ENCODE data around the gene SLC25A29. TPM values are rescaled to one million over a fixed set of nuclear protein-coding genes. Genes with fewer than 3 reads are reported as not detected.
"Not testable (repeated sequence)": the region's sequence is repeated elsewhere in the genome, so short reads cannot be mapped to it uniquely, and the experiment has no call there.

SLC25A29 gene
- total and polyA plus RNA-seq, 8 donors, result 9.0 to 174 (median 28.2) TPM

DNA sequence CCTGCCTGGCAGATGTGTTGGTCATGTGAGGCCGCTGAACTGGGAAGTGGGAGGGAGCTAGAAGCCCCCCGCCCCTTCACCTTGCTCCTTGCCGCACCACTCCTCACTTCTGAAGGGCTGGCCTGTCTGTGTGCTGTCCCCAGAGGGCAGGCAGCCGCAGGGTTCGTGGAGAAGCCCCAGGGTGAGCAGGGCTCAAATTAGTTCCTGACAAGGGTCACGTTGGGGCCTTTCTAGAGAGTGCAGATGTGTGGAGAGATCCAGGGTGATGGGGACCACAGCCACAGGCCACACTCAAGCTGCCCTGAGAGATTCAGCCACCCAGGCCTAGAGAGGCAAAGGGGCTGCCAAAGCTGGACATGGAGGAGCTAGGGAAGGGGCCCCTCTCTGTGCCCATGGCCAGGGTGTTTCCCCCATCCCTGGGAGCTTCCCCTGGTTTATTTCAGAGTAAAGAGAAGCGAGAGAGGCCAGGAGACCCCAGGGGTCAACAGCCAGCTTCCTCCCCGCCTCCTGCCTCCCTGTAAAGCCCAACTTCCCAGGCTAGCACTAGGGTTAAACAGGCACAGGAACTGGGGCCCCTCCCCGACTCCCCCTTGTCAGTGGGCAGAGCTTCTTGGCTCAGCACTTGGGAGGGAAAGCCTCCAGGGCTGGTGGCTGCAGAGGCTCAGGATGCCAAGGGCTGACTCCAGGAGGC lies 16.2 kb downstream of the SLC25A29 start:
- intact Hi-C loops (cut with DNase I; ENCODE audit: low total_unique reads), result loop anchor here (10.0 kb wide), 1 partner anchor 85 kb away; the partner anchor contains the start of gene WDR25

DNA sequence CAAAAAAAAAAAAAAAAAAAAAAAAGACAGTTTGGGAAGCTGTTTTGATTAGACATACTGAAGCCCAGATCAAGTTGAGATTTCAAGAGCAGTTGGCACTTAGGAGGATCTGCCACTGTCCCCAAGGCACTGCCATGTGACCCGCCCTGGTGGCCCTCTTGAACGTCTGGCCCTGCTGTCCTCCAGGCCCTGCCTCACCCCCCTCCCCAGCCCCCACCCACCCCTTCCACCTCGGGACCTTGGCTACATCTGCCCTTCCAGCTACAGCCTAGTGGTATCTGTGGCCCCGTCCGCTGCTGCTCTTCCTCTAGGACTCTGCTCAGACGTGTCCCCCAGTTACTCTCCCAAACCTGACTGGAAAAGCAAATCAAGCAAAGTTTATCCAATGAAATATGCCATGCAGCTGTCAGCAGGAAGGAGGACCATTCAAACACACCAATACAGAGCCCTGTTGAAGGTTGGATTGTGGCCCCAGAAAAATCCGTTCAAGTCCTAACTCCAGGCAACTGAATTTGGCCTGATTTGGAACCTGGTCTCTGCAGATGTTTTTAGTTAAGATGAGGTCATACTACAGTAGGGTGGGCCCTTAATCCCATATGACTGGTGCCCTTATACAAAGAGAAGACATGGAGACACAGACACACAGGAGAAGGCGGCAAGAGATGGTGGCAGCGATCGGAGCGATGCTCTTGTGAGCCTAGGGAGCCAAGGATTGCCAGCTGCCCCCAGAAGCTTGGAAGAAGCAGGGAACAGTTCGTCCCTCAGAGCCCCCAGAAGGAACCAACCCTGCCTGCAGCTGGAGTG lies 17.7 kb downstream of the SLC25A29 start:
- intact Hi-C loops (cut with DNase I; ENCODE audit: low total_unique reads), result loop anchor here (10.0 kb wide), 1 partner anchor 86 kb away; the partner anchor contains the start of gene WDR25
- Histone ChIP-seq H3K36me3 (peaks cover 17 to 34% (median 28%) of the 10 kb centered on the region in 4 donors), H3K4me3 (no peak overlapping the region), H3K27me3 (no peaks in the 10 kb centered on the region), H3K4me1 (peaks cover 11 to 31% (median 23%) of the 10 kb centered on the region in 4 donors), H3K27ac (no peak overlapping the region), H3K9me3 (no peaks in the 10 kb centered on the region)
- no peak for DNase-seq
- WGBS, 5 donors, result 79 to 85% (median 81%) methylated on average over 12 of the region's 12 CpGs
- TF ChIP-seq POLR2A (IDR thresholded peaks at IDR 0.05) (no peak), EP300 (IDR thresholded peaks at IDR 0.05) (no peak), POLR2AphosphoS5 (IDR thresholded peaks at IDR 0.05) (no peak)
- TF ChIP-seq, protein P1, sequence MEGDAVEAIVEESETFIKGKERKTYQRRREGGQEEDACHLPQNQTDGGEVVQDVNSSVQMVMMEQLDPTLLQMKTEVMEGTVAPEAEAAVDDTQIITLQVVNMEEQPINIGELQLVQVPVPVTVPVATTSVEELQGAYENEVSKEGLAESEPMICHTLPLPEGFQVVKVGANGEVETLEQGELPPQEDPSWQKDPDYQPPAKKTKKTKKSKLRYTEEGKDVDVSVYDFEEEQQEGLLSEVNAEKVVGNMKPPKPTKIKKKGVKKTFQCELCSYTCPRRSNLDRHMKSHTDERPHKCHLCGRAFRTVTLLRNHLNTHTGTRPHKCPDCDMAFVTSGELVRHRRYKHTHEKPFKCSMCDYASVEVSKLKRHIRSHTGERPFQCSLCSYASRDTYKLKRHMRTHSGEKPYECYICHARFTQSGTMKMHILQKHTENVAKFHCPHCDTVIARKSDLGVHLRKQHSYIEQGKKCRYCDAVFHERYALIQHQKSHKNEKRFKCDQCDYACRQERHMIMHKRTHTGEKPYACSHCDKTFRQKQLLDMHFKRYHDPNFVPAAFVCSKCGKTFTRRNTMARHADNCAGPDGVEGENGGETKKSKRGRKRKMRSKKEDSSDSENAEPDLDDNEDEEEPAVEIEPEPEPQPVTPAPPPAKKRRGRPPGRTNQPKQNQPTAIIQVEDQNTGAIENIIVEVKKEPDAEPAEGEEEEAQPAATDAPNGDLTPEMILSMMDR (IDR thresholded peaks at IDR 0.05), result no peak

More for the DNA sequence above, 16.2 kb downstream of the SLC25A29 start:
- Histone ChIP-seq H3K4me1 (peaks cover 6 to 30% (median 14%) of the 10 kb centered on the region in 4 donors), H3K27ac (no peak overlapping the region), H3K27me3 (no peaks in the 10 kb centered on the region), H3K4me3 (no peak overlapping the region), H3K36me3 (peaks cover 17 to 34% (median 28%) of the 10 kb centered on the region in 4 donors), H3K9me3 (no peaks in the 10 kb centered on the region)
- no peak for DNase-seq
- WGBS, 5 donors, result 74 to 84% (median 80%) methylated on average over 9 of the region's 9 CpGs
- TF ChIP-seq EP300 (IDR thresholded peaks at IDR 0.05) (no peak), POLR2A (IDR thresholded peaks at IDR 0.05) (no peak), POLR2AphosphoS5 (IDR thresholded peaks at IDR 0.05) (no peak)
- TF ChIP-seq, protein P1 (IDR thresholded peaks at IDR 0.05), result no peak

DNA sequence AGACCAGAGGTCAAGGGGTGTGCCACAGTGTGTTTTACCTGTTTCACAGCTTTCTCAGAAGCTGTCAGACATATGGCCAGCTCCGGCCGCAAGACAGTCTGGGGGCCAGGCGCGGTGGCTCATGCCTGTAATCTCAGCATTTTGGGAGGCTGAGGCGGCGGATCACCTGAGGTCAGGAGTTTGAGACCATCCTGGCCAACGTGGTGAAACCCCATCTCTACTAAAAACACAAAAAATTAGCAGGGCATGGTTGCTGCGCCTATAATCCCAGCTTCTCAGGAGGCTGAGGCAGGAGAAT lies 18.3 kb downstream of the SLC25A29 start:
- DNase-seq, result not testable (repeated sequence)

GRCh38 chr14:100287202-100287997 lies 18.8 kb downstream of the SLC25A29 start:
- intact Hi-C loops (cut with DNase I; ENCODE audit: low total_unique reads), result loop anchor here (10.0 kb wide), 1 partner anchor 87 kb away; the partner anchor contains the start of gene WDR25
- H3K9me3 ChIP-seq, result no peaks in the 10 kb centered on the region
- H3K27me3 ChIP-seq, result no peaks in the 10 kb centered on the region
- no peak overlapping the region for H3K27ac ChIP-seq
- TF ChIP-seq EP300 (IDR thresholded peaks at IDR 0.05), result no peak
- TF ChIP-seq POLR2A (IDR thresholded peaks at IDR 0.05), result no peak
- TF ChIP-seq, protein P1 (IDR thresholded peaks at IDR 0.05), result no peak
- TF ChIP-seq POLR2AphosphoS5 (IDR thresholded peaks at IDR 0.05), result no peak
- DNase-seq, result no peak
- WGBS, 5 donors, result 60 to 74% (median 68%) methylated on average over 8 to 12 of the region's 12 CpGs
- no peak overlapping the region for H3K4me3 ChIP-seq
- H3K36me3 ChIP-seq, result peaks cover 11 to 27% (median 21%) of the 10 kb centered on the region in 4 donors
- H3K4me1 ChIP-seq, result peaks cover 11 to 31% (median 22%) of the 10 kb centered on the region in 4 donors

More for the DNA sequence above, 18.3 kb downstream of the SLC25A29 start:
- 77 to 85% (median 84%) methylated on average over 8 of the region's 8 CpGs for WGBS, 5 donors
- not testable (repeated sequence) for H3K4me3 ChIP-seq, H3K27me3 ChIP-seq, H3K9me3 ChIP-seq, H3K27ac ChIP-seq
- Histone ChIP-seq H3K36me3 (peaks cover 17 to 33% (median 26%) of the 10 kb centered on the region in 4 donors), H3K4me1 (peaks cover 11 to 31% (median 22%) of the 10 kb centered on the region in 4 donors)
- intact Hi-C loops (cut with DNase I; ENCODE audit: low total_unique reads), result loop anchor here (10.0 kb wide), 1 partner anchor 87 kb away; the partner anchor contains the start of gene WDR25

All from stomach (tissue), 9 donors.